GM13977 (cell line): Measurements from ENCODE around the gene PDSS2.

ENCODE experiments used
- DNase-seq: peaks from one replicate; pipeline ENCODE4 v3.0.0; 2012; ENCODE audit warnings: low spot score
- in situ Hi-C: fragments of 300-500 bp; cut with MboI; formaldehyde crosslinking; loops from one replicate; pipeline ENCODE4 v1.12.0; 2022; ENCODE audit warnings: low sequenced_read_pairs, low pct_unique_long_range_greater_than_20kb, mixed read lengths, inconsistent platforms; ENCODE audit not compliant: unreplicated experiment
- TF ChIP-seq, protein P1 (sequence below): IDR thresholded peaks from 2 replicates; pipeline ENCODE4 v1.5.1; 2012; ENCODE audit warnings: mild to moderate bottlenecking, control low read depth; ENCODE audit not compliant: insufficient read depth; ENCODE audit errors: extremely low read depth, missing control alignments

Gene PDSS2

GRCh38 chr6:107408714-107409113, 50.6 kb downstream of the PDSS2 start:
- TF ChIP-seq, protein P1, sequence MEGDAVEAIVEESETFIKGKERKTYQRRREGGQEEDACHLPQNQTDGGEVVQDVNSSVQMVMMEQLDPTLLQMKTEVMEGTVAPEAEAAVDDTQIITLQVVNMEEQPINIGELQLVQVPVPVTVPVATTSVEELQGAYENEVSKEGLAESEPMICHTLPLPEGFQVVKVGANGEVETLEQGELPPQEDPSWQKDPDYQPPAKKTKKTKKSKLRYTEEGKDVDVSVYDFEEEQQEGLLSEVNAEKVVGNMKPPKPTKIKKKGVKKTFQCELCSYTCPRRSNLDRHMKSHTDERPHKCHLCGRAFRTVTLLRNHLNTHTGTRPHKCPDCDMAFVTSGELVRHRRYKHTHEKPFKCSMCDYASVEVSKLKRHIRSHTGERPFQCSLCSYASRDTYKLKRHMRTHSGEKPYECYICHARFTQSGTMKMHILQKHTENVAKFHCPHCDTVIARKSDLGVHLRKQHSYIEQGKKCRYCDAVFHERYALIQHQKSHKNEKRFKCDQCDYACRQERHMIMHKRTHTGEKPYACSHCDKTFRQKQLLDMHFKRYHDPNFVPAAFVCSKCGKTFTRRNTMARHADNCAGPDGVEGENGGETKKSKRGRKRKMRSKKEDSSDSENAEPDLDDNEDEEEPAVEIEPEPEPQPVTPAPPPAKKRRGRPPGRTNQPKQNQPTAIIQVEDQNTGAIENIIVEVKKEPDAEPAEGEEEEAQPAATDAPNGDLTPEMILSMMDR: no peak
- DNase-seq: no peak
- in situ Hi-C loops: no loop called here

GRCh38 chr6:107405002-107405401, 54.4 kb downstream of the PDSS2 start:
- TF ChIP-seq, protein P1: no peak
- in situ Hi-C loops: no loop called here
- no peak for DNase-seq

DNA sequence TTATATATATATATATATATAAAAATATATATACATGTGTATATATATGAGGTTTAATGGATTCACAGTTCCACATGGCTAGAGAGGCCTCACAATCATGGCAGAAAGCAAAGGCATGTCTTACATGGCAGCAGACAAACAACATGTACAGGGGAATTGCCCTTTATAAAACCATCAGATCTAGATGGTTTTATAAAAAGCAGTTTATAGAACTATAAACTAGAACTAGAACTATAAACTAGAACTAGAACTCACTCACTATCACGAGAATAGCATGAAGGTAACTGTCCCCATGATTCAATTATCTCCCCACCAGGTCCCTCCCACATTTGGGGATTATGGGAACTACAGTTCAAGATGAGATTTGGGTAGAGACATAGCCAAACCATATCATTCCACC, 56.8 kb downstream of the PDSS2 start:
- in situ Hi-C loops: no loop called here
- TF ChIP-seq, protein P1: no peak
- DNase-seq: no peak

DNA sequence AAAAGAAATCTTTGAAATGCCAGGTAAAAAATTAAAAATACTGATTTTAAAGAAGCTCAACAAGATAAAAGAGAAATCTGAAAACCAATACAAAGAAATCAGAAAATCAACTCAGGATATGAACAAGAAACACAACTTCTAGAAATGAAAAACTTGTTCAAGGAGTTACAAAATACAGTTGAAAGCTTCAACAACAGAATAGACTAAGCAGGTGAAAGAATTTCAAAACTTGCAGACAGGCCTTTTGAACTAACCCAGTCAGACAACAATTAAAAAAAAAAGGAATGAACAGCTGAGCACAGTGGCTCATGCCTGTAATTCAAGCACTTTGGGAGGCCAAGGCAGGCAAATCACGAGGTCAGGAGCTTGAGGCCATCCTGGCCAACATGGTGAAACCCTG, 57.8 kb downstream of the PDSS2 start:
- TF ChIP-seq, protein P1: no peak
- in situ Hi-C loops: no loop called here
- DNase-seq: no peak

GRCh38 chr6:107400616-107401147, 58.7 kb downstream of the PDSS2 start:
- TF ChIP-seq, protein P1: no peak
- in situ Hi-C loops: no loop called here
- DNase-seq: no peak

DNA sequence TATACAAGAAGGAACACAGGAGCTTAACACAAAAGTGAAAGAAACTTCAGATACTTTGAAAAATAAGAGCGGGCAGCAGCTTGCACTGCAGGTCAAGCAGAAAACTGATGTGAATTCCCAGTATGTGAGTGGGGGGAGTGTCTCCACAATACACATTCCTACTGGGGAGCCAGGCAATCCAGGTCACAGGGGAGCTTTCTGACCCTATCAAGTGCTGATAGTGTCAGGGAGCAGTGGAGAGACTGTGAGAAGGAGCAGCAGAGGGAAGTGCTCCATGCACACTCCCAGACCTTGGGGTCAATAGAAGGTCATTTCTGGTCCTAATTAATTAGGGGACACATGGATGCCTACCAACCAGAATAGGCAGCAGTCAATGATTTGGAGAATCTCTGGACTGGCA, 59.4 kb downstream of the PDSS2 start:
- no peak for DNase-seq
- TF ChIP-seq, protein P1: no peak
- in situ Hi-C loops: no loop called here

GRCh38 chr6:107398001-107398400, 61.4 kb downstream of the PDSS2 start:
- TF ChIP-seq, protein P1: no peak
- DNase-seq: no peak
- in situ Hi-C loops: no loop called here
